ENCODE measurements around the gene ARID5B.
A peak's percentile ranks its signal among the peaks of the same experiment; 100 is the strongest.
"Not testable (repeated sequence)": the region's sequence is repeated elsewhere in the genome, so short reads cannot be mapped to it uniquely, and the experiment has no call there.

ARID5B gene

DNA sequence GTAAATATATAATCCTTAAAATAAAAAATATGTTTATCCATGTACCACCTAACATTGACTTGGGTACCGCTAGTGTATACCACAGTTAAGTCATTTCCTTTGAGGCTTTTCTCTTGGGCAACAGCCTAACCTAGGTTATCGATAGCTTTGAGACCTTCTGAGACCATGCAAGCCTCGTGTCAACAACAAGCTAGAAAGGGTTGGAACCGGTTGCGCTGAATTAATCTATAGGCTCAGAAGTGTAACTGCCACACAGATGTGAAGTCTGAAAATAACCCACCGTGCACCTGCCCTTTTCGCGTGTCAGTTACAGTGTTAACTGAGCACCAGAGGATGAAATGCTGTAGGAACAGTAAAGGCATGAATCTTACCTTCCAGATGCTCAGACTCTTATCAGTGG is 59.8 kb downstream of the ARID5B start:
- no peak for DNase-seq

DNA sequence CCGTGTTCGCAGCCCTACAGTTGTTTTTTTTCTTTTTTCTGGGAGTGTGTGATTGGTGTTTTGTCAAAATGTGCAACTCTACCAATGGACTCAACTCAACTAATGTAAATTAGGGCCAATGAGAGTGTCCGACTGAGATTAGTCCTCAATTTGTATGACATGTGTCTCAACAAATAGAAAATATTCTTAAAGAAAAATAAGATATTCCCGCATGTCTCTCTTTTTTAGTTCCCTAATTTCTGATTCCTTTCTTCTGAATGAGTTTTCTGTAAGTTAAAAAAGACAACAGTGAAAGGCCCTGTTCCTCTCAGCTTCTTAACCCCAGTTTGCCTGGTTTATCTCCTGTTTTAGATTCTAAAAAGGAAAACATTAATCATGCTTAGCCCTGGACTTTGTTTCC is 61.5 kb downstream of the ARID5B start:
- DNase-seq = no peak

DNA sequence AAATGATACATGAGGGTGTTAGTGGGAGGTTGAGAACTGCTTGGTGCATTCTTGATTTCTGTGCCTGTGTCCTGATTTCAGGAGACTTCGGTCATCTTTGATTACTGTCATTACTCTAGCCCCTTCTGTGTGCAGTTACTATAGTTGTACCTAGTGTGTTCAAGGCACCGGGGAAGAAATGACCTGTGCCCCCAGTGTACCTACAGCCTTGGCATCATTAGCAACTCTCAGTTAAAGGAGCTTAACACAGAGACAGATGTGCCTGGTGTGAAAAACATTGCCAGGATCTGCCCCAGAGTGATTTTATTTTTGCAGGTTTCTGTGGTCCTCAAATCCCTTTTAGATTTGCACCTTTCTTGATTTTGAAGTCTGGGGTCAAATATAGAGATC is 62.2 kb downstream of the ARID5B start:
- no peak for DNase-seq

DNA sequence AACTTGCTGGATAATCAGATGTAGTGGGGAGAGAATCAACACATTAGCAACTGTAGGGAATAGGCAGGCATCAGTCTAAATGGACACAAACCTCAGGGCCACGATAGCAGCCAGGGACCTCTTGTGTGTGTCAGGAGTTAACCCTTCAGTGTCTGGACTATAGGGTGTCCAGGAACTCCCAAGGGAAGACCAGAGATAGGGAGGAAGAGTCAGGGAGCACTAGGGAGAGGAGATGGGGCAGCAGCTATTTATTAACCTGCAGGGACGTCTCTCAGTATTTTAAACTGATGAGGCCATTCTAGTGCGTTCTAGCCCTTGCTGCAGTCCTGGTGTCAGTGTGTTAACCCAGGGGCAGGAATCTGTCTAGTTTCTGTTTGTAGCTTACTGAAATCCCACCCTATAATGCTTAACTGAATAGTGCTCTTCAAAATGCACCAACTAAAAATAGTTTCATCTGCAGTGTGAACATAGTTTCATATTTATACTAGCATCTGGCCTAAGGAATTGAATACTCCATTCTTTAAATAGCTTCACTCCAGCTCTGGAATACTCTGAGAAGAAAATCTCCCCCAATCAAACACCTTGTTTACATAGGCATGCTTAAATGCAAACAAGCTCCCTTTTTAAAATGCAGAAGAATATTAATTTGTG is 62.7 kb downstream of the ARID5B start:
- no peak for DNase-seq

DNA sequence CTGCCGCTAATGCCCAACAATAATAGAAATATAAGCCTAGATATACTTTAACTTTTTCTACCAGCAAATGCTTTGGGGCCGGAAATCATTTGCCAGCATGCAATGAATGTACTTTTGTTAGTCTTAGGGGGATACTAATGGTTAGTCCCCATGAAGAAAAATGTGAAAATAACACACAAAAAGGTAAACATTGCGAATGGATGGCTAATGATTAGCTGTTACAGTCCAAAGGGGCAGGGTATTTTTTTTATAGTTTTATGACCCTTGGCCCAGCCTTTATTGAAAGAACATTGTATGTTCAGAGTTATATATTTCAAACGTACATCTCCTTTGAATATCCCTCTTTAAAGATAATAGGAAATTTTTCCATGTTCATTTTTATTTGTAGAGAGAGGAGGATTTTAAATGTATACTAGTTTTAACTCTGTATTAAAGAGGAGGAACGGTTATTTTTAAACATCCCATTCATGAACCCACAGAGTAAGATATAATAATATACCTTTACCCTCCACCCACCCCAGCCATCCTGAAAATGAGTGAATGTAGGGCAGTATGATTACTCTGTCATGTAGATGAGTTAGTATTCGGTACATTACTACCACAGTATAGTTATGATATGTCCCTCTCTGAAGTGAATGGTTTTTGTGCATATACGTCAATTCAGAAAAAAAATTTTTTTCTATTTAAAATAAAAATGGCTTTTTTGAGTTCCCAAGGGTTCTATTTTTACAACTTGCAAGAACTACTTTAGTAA is 63.6 kb downstream of the ARID5B start:
- DNase-seq = no peak

DNA sequence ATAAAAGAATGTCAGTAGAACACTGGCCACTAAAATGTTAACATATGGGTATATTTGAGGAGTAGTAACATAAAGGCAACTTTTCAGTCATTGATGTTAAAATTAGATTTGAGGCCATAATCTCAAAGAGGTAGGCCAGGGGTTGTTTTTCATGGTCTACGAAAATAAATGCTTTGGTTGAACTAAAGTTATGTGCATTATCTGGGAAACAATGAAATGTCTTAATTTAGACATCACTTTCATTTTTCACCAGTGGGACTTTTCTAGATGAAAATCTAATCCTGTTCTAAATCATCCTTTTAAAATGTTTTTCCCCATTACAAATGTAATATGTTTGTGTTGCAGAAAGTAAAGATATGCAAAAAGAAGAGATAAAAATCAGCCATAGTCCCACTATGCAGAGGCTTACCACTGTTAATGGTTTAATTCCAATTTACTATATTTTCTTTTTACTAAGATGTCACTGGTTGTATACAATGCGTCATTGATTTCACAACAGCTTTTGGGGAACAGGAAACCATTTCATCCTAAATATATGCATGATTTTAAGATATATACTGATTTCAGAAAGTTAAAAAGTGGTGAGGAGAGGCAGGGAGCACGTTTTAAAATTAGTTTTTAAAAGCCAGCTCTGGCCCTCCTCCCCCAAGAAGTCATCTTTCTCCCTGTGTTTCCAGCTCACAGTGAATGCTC is 64.3 kb downstream of the ARID5B start:
- no peak for DNase-seq

DNA sequence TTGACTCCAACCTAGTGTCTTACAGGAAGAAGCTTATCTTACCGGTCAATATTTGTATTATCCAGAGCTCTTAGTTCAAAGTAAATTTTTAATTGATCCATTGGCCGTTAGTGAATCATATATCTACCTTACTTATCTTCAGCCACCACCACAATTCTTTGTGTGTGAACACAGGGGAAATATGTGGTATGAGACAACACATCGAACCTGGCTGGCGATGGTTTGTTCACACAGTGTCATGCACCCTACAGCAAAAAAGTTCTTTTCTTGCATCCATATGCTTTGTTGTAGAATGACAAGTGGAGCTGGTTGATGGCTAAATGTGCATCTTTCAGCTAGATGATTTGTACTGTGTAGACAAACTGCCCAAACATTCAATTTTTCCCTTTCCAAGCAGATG is 65.8 kb downstream of the ARID5B start:
- no peak for DNase-seq

DNA sequence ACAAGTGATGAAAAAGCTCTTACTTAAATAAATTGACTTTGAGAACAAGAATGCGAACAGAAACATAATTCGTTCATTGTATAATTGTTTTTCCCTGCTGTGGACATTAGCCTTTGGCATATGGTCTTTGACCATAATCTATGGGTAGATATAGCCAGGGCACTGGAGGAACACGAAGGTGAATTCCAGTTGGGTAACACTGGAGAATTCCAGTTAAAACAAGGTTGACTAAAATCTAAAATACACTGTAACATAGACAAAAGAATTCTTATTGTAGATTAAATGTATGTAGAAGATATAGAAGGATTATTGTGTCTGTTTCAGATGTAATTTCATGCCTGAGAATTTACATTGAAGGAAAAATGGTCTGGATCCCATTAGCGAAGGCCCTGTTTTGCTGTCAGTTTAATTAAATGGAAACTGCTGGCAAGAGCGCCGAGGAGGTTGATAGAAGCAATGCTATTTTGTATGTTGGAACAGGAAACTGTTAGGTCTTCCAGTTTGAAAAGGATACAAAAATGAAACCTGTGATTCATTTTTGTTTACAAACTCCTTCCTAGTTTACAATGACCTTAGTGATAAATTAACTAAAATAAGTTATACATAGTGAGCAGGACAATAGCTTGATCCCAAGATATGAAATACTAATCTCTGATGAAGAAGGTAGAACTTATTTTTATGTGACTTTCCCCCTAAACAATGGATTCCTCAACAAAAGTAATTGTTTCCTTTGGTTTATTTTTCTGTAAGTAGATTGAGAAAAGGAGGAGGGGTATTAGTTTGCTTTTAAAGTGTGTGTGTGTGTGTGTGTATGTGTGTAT is 68.9 kb downstream of the ARID5B start:
- DNase-seq = no peak

DNA sequence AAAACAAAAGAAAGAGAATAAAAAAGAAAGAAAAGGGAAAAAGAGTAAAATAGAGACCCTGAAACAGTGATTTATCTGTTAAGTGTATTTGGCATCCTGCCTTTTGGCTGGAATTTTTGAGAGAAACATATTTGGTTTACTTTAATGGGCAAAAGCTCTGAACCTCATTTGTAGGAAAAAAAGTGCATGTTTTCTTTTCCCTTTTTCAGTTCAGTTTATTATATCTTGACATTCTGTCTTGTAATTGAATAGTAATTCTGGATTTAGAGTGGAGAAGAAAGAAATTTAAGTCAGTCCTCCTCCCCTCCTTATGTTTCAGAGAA is 69.5 kb downstream of the ARID5B start:
- DNase-seq = no peak

DNA sequence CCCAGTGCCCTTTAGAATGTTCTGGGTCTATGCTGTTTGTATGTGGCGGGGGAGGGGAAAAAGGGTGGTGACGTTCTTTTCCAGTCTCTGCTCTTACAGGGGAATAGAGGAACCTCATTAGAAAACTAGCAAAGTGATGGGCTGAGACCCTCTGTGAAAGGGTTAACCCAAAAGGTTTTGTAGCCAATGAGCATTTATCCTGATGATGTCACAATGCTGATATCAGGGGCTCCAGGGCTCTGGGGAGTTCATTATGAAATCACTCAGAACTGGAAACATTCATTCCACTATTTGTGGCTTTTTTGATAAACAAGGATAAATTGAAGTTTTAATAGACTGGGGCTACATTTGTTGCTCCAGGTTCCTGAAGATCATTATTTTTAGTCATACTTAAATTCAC is 71.7 kb downstream of the ARID5B start:
- DNase-seq = no peak

DNA sequence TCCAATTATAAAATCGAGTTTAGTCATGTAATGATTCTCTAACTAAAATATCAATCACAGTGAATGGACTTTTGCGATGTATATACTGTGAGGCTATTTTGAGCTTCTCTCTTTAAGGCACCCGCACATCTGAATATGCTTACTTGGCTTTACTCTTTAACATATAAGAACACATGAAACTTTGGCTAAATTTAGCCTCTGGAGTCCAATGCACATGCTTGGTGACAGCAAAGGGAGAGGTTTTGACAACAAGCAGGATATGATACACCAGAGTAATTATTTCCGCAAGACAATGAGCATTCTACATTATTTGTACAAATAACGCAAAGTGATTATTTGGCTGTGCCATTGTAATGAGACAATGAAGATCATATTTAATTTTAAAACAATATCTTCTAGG is 72.4 kb downstream of the ARID5B start:
- DNase-seq = no peak

DNA sequence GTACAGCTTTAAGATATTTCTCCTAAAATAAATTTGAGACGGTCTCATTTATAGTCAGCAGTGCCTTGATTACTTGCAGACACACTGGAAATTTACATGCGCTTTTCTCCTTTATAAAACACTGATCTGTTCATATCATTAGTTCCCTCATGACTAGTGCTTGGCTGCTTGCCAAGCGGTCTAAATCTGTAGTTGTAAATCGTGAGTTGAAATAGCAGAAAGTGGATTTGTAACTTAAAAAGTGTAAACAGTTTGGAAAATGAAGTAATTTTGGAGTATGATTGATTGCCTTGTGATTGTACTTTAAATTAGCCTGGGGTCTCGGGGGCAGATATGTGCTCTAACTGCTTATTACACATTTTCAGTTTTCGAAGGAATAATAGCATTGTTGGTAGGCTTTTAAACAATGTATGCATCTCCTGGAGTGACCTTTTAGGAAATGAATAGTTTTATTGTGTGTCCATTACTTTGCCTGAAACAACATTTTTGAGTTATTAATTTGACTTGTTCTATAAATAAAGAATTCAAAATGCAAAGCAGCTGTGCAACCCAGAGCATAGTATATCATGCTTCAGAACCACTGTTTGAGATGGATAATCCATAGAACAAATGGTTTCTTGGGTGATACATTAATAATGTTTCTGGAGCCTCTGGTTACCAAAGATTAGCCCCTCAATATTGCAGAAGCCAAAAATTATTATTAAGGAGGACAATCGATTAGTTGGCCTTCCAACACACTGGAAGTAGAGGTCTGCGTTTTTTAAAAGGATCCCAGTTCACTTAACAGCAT is 73.3 kb downstream of the ARID5B start:
- DNase-seq = peak in 37 of 56 donors; percentile 2 to 80 (median 27)

DNA sequence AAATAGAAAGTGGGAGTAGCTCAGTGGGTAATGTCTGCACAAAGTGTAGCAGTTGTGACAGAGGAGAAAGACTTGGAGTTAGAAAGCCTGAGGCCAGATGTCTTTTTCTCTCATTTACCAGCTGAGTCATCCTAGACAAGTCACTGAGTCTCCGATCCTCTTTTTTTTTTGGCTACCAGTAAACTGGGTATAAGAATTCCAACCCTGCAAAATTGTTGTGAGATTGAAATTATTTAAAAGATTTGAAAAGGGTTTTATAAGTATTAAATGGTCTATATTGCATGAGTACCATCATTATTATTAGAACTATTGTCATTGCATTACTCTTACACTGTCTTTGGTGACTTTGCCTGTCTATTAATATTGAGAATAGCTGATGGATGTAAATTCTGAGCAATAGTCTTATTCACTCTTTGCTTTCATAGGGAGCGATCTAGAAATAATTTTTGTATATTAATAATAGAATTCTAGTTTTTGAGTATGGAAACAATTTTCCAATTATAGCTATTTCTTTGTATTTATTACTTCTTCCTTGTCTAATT is 74.0 kb downstream of the ARID5B start:
- DNase-seq = no peak

DNA sequence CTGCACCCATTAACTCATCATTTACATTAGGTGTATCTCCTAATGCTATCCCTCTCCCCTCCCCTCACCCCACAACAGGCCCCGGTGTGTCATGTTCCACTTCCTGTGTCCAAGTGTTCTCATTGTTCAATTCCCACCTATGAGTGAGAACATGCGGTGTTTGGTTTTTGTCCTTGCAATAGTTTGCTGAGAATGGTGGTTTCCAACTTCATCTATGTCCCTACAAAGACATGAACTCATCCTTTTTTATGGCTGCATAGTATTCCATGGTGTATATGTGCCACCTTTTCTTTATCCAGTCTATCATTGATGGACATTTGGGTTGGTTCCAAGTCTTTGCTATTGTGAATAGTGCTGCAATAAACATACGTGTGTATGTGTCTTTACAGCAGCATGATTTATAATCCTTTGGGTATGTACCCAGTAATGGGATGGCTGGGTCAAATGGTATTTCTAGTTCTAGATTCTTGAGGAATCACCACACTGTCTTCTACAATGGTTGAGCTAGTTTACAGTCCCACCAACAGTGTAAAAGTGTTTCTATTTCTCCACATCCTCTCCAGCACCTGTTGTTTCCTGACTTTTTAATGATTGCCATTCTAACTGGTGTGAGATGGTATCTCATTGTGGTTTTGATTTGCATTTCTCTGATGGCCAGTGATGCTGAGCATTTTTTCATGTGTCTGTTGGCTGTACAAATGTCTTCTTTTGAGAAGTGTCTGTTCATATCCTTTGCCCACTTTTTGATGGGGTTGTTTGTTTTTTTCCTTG is 75.6 kb downstream of the ARID5B start:
- DNase-seq = not testable (repeated sequence)

DNA sequence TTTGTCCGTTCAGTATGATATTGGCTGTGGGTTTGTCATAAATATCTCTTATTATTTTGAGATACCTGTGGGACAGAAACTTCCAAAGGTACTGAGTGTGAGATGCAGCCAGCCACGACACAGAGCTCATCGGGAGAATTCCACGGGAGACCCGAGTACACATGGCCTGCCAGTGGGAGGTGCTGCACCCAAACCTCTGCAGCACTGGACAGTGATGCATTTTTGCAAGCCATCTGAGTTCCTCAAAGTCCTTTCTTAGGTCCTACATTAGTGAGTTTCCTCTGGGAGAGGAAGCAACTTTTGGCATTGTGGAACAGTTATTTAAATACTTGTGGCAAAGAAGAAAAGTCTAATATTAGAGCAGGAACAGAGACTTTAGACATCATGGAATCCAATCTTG is 77.5 kb downstream of the ARID5B start:
- DNase-seq = peak in 2 of 56 donors; percentile 3 to 4

DNA sequence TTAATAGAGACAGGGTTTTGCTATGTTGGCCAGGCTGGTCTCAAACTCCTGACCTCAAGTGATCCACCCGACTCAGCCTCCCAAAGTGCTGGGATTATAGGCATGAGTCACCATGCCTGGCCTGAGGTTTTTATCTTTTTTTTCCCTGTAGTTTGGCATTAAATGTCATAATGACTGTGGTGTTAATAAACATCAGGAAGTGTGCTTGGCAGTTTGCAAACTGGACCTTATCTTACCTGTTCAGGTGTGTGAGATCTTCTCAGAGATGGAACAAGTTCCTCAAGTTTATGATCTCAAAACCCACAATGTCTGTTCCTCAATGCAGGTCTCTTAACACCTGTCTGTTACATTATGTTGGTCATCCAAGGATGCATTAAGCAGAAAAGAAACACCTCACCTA is 80.0 kb downstream of the ARID5B start:
- no peak for DNase-seq

DNA sequence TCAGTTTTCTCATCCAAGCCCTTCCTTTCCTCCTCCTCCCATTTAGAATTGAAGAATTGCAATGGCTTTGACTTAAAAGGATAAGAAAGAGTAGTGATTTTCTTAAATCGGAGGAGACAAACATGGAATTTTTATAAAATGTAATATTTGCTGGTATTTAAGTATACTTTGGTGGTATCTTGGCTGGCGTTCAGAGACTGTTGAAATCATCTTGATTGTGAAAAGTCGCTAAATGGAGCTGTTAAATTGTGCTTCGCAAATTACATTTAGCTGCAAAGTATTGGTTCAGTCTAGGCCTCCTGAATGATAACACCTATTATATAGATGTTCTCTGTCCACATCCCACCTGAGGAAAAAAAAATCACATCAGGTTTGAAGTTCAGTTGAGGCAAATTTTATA is 81.8 kb downstream of the ARID5B start:
- DNase-seq = no peak

DNA sequence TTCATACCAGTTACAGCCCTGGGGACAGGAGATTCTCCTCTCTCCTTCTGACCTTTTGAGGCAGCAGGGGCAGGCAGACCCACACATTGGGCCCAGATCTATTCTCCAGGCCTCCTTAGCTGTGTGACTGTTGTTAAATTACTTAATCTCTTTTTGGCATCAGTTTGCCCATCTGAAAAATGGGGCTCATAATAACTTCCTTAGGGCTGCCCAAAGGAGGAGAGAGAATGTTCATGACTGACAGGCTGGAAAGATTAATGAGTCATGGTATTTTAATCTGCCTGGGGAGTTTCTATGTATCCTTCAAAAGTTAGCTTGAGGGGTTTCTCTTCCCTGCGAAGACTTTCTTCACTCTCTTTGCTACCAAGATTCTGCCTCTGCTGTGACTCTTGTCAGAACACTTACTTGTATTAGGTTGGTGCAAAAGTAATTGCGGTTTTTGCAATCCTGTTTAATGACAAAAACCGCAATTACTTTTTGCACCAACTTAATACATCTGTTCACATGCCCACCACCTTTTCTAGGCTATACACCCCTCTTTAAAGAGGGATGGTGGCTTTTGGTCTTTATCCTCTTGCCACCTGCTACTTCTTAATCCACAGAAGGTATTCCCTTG is 83.4 kb downstream of the ARID5B start:
- no peak for DNase-seq

DNA sequence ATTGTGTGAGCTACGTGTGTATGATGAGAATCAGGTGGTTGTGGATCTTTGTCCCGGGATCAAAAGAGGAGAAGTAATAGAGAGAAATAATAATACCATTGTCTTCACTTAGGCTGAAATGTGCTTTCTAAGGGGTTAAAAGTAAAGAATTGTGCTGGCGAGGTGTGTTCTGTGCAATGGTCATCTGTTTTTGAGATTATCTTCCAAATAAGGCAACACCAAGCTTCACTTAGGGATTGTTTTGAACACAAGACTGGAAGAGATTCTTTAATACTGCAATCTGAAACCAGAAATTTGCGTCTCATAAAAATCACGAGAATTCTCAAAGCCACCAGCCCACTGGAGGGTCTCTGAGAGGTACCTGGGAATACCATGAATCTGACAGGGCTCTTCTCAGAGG is 84.2 kb downstream of the ARID5B start:
- no peak for DNase-seq

DNA sequence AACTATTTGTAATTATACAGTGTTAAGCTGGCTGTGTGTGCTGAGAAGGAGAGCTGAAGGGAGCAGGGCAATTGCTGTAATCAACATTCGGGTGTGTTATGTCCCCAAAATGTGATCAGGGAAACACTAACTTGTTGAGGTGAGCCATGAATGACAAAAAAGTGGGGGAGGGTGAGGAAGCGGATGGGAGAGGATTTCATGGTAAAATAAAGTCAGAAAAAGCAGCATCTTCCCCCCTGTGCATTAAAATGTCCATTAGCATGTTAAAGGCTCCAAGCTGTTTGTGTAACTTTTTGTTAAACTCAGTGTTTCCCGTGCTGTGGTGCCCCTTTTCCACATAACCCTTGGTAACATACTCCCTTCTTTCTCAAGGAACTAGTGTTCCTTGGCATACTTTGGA is 84.9 kb downstream of the ARID5B start:
- DNase-seq = no peak

Measured in amygdala (tissue), 56 donors.